Neutrophil (primary cell): ENCODE results near the gene SLC15A3.

ENCODE experiments used
- H3K27ac ChIP-seq: fragments of 200-600 bp; sonication (generic); 2 replicates; pipeline ENCODE4 v1.5.1; 2016; ENCODE audit warnings: mild to moderate bottlenecking, moderate library complexity
- H3K27me3 ChIP-seq: fragments of 200-600 bp; sonication (generic); 2 replicates; pipeline ENCODE4 v1.6.0; 2016; ENCODE audit warnings: mild to moderate bottlenecking
- H3K36me3 ChIP-seq: fragments of 200-600 bp; sonication (generic); 2 replicates; pipeline ENCODE4 v1.5.1; 2017
- H3K4me1 ChIP-seq, 2 experiments: fragments of 200-600 bp in 1 of 2; sonication (generic) in 1 of 2; 1 replicate in 1 of 2; 2 replicates in 1 of 2; pipeline versions ENCODE4 v1.5.1 to v1.6.1; 2013 to 2016; ENCODE audit warnings: low read depth in 1 of 2, low read length in 1 of 2, mild to moderate bottlenecking in 1 of 2, moderate library complexity in 1 of 2; ENCODE audit not compliant: control insufficient read depth in 1 of 2, insufficient read depth in 1 of 2
- H3K4me3 ChIP-seq, 2 experiments: fragments of 200-600 bp in 1 of 2; sonication (generic) in 1 of 2; 1 replicate in 1 of 2; 2 replicates in 1 of 2; pipeline ENCODE4 v1.5.1; 2013 to 2016; ENCODE audit warnings: low read depth in 1 of 2, low read length in 1 of 2, mild to moderate bottlenecking in 1 of 2, moderate library complexity in 1 of 2
- H3K9me3 ChIP-seq: fragments of 200-600 bp; sonication (generic); 2 replicates; pipeline ENCODE4 v1.5.1; 2016
- TF ChIP-seq, protein P1 (sequence below): fragments of 200-600 bp; sonication (generic); IDR thresholded peaks from 2 replicates; pipeline ENCODE4 v1.5.1; 2016; ENCODE audit warnings: antibody characterized with exemption

The SLC15A3 gene

DNA sequence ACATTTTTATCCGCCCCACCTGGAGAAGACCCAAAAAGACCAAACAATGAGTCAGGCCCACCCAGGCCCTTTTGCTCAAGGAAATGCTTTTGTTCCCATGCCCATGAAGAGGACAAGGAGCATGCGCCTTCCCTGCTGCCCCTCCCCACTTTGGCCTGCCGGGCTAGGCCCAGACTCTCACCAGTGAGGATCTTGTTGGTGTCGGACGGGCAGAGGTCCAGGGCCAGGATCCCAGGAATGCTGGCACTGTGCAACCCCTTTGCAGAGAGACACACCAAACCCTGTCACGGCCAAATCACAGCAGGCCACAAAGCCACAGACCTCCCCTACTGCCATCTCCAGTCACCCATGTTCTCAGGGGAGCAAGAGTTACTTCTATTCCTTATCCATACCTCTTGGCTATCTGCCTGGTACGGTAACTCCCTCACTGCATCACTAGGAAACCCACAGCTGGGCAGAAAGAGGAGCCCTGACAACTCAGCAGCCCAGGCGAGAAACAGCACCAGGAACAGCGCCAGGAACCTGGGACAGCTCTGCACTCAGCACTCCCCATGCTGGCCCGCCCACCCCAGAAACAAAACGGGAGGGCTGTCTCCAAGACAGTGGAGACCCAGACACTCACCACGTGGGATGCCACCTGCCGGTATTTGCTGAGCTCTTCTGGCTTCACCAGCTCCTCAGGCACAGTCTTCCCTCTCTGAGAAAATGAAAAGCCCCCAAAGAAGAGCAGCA lies 51.1 kb downstream of the SLC15A3 start:
- H3K4me1 ChIP-seq, result peaks cover 9 to 11% of the 10 kb centered on the region in 2 experiments
- H3K27me3 ChIP-seq, result no peaks in the 10 kb centered on the region
- no peak overlapping the region for H3K27ac ChIP-seq
- no peak overlapping the region for H3K4me3 ChIP-seq
- H3K9me3 ChIP-seq, result no peaks in the 10 kb centered on the region
- peaks cover 55% of the 10 kb centered on the region for H3K36me3 ChIP-seq
- TF ChIP-seq, protein P1, sequence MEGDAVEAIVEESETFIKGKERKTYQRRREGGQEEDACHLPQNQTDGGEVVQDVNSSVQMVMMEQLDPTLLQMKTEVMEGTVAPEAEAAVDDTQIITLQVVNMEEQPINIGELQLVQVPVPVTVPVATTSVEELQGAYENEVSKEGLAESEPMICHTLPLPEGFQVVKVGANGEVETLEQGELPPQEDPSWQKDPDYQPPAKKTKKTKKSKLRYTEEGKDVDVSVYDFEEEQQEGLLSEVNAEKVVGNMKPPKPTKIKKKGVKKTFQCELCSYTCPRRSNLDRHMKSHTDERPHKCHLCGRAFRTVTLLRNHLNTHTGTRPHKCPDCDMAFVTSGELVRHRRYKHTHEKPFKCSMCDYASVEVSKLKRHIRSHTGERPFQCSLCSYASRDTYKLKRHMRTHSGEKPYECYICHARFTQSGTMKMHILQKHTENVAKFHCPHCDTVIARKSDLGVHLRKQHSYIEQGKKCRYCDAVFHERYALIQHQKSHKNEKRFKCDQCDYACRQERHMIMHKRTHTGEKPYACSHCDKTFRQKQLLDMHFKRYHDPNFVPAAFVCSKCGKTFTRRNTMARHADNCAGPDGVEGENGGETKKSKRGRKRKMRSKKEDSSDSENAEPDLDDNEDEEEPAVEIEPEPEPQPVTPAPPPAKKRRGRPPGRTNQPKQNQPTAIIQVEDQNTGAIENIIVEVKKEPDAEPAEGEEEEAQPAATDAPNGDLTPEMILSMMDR, result no peak

DNA sequence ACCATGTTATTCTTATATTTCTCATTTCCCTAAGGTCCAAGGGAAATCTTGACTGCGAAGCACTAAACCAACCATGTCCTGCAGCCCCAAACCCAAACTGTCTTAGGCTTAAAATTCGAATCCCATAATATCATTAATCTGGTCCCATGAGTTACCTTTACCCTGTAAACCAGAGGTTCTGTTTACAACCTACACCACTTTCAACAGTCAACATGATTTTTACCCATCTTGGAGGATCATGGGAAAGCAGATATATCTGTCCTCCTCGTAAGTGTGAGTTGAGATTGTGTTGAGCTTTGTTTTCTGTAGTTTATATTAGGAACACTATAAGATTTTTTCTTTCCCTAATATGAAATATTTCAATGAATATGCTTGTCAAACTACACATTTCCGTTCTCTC lies 52.0 kb downstream of the SLC15A3 start:
- Histone ChIP-seq H3K27me3 (no peaks in the 10 kb centered on the region), H3K9me3 (no peaks in the 10 kb centered on the region), H3K4me1 (peaks cover under 1 to 2% of the 10 kb centered on the region in 2 experiments), H3K4me3 (no peak overlapping the region), H3K27ac (no peak overlapping the region), H3K36me3 (peaks cover 63% of the 10 kb centered on the region)
- TF ChIP-seq, protein P1, result no peak

DNA sequence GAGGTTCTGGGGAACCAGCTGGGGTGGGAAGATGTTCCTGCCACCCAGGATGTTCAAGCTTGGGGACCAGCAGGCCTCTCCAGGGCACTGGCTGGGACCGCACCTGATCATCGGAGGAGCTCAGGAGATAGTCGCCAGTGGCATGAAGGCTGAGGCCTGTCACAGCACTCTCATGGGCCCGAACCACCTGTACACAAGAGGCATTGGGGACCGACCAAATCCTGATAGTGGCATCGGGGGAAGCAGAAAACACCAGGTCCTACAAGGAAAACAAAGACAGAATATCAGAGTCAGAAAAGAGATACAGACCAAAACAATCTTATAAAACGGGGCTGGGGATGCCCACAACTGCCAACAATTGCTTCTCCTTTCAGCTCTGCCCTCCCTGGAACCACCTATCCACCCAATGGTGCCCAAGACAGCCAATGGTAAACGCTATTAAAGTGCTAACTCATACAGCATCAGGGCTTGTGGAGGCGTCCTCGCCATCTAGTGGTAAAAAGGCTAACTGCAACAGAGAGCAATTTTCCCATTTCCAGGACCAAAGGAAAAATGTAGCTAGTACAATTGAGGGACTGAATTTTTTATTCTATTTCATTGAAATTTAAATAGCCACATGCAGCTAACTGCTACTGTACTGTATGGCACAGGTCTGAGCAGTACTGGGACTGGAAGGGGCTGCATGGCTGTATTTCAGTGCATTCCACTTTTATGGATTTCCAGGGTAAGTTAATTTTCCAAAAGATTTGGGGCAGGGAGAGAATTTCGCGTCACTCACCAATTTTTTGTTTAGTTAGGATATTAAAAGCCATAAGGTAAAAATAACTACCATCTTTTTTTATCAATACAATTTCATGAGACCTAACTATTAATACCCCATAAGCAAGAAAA lies 52.7 kb downstream of the SLC15A3 start:
- Histone ChIP-seq H3K27ac (peak overlapping the region; percentile 44), H3K36me3 (peaks cover 70% of the 10 kb centered on the region), H3K9me3 (no peaks in the 10 kb centered on the region), H3K4me1 (no peaks in the 10 kb centered on the region), H3K4me3 (no peak overlapping the region), H3K27me3 (no peaks in the 10 kb centered on the region)
- TF ChIP-seq, protein P1, result peak; percentile 91

DNA sequence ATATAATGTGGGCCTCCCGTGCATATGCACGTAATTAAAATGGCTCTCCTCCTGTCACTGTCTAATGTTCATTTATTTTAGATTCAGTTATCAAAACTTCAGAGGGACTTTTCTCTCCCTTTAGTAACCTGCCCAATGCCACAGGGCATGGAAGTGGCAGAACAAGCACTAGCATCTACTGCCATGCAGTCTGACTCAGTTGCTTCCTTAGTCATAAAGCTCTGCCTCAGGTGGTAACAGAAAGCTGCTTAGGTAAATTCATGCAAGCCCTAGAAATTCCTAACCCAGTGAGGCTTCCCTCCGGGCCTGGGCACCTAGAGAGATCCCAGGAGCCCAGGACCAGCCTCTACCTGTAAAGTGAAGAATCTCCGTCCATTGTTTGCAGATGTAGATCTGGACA lies 54.5 kb downstream of the SLC15A3 start:
- H3K36me3 ChIP-seq, result peaks cover 76% of the 10 kb centered on the region
- TF ChIP-seq, protein P1, result no peak

DNA sequence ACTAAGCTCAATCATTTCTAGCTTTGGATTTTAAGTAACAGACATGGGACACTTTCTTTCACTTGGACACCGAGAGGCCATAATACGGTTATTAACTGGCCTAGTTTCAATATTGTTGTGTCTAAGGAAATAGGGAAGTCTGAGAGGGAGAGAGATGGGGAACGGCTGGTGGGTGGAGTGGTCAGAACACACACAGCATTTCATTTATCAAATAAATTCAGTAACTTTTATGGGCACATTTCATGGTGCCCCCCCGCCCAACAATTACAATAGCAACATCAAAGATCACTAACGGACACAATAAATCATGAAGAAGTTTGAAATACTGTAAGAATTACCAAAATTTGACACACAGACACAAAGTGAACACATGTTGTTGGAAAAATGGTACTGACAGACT lies 56.3 kb downstream of the SLC15A3 start:
- no peak overlapping the region for H3K27ac ChIP-seq
- TF ChIP-seq, protein P1, result no peak
- no peak overlapping the region for H3K4me3 ChIP-seq
- no peaks in the 10 kb centered on the region for H3K4me1 ChIP-seq
- H3K27me3 ChIP-seq, result no peaks in the 10 kb centered on the region
- H3K36me3 ChIP-seq, result peaks cover 79% of the 10 kb centered on the region
- no peaks in the 10 kb centered on the region for H3K9me3 ChIP-seq

More for the DNA sequence above, 54.5 kb downstream of the SLC15A3 start:
- Histone ChIP-seq H3K4me1 (no peaks in the 10 kb centered on the region), H3K27me3 (no peaks in the 10 kb centered on the region), H3K27ac (no peak overlapping the region), H3K4me3 (no peak overlapping the region), H3K9me3 (no peaks in the 10 kb centered on the region)
